SK-N-SH (cell line): ENCODE measurements around the gene TTN.

Experiments
- CTCF ChIP-seq: fragments of 200-600 bp; sonication (generic); IDR thresholded peaks from 2 replicates; pipeline ENCODE4 v1.6.1; 2017; ENCODE audit warnings: antibody characterized with exemption, mild to moderate bottlenecking, moderate library complexity
- EZH2phosphoT487 ChIP-seq: fragments of 200-600 bp; sonication (generic); IDR thresholded peaks from 2 replicates; pipeline ENCODE4 v1.6.1; 2017; ENCODE audit warnings: low read depth, mixed run types, mild to moderate bottlenecking, antibody characterized with exemption, moderate library complexity, borderline replicate concordance
- FOXM1 ChIP-seq: IDR thresholded peaks from 2 replicates; pipeline ENCODE4 v1.4.0; 2012; ENCODE audit warnings: low read depth, mild to moderate bottlenecking
- MAX ChIP-seq: IDR thresholded peaks from 2 replicates; pipeline ENCODE4 v1.4.0; 2012; ENCODE audit warnings: low read depth
- NRF1 ChIP-seq: IDR thresholded peaks from 2 replicates; pipeline ENCODE4 v1.6.1; 2012; ENCODE audit warnings: low read depth, mild to moderate bottlenecking, low read length
- POLR2AphosphoS5 ChIP-seq: IDR thresholded peaks from 2 replicates; pipeline ENCODE4 v1.6.1; 2012; ENCODE audit warnings: low read depth, low read length
- REST ChIP-seq: IDR thresholded peaks from 2 replicates; pipeline ENCODE4 v1.6.1; 2012; ENCODE audit warnings: mild to moderate bottlenecking, low read depth, low read length, moderate library complexity
- TAF1 ChIP-seq: IDR thresholded peaks from 2 replicates; pipeline ENCODE4 v1.6.1; 2012; ENCODE audit warnings: low read depth, mild to moderate bottlenecking, low read length, moderate library complexity, borderline replicate concordance
- USF2 ChIP-seq: fragments of 150-350 bp; IDR thresholded peaks from 2 replicates; pipeline ENCODE4 v1.6.1; 2017; ENCODE audit warnings: antibody characterized with exemption, low read length, low read depth, borderline replicate concordance

GRCh38 chr2:178787934-178788333 lies 19.3 kb downstream of the TTN start:
- TF ChIP-seq CTCF = no peak
- no peak for TF ChIP-seq TAF1
- TF ChIP-seq EZH2phosphoT487 = no peak
- TF ChIP-seq MAX = no peak
- TF ChIP-seq NRF1 = no peak
- TF ChIP-seq POLR2AphosphoS5 = no peak
- no peak for TF ChIP-seq FOXM1
- TF ChIP-seq REST = no peak
- TF ChIP-seq USF2 = no peak
